GM18499 (cell line): ENCODE data around the gene LAMA5.

ENCODE experiments used
- ATAC-seq: cut with Tn5 transposase; IDR thresholded peaks from one replicate; pipeline ENCODE4 v1.9.1; 2021; ENCODE audit warnings: moderate number of reproducible peaks; ENCODE audit not compliant: insufficient read depth, unreplicated experiment

Gene LAMA5

GRCh38 chr20:62332421-62332820 is 34.7 kb downstream of the LAMA5 start:
- ATAC-seq = no peak

GRCh38 chr20:62331347-62331746 is 35.8 kb downstream of the LAMA5 start:
- ATAC-seq = no peak

GRCh38 chr20:62330576-62331317 is 36.4 kb downstream of the LAMA5 start:
- ATAC-seq = no peak

GRCh38 chr20:62329389-62330377 is 37.4 kb downstream of the LAMA5 start:
- ATAC-seq = no peak

- no peak for ATAC-seq
These were observed 38.3 kb downstream of the LAMA5 start for GRCh38 chr20:62328684-62329388.

- ATAC-seq = no peak
These were observed 39.2 kb downstream of the LAMA5 start for GRCh38 chr20:62327726-62328495.

- no peak for ATAC-seq
These were observed 40.0 kb downstream of the LAMA5 start for GRCh38 chr20:62326959-62327725.

GRCh38 chr20:62326559-62326958 is 40.6 kb downstream of the LAMA5 start:
- no peak for ATAC-seq

- no peak for ATAC-seq
These were observed 41.8 kb downstream of the LAMA5 start for GRCh38 chr20:62325172-62325905.

- no peak for ATAC-seq
These were observed 42.9 kb downstream of the LAMA5 start for GRCh38 chr20:62323980-62324906.

GRCh38 chr20:62323146-62323979 is 43.7 kb downstream of the LAMA5 start:
- ATAC-seq = no peak

- no peak for ATAC-seq
These were observed 44.5 kb downstream of the LAMA5 start for GRCh38 chr20:62322492-62323041.

GRCh38 chr20:62321975-62322374 is 45.1 kb downstream of the LAMA5 start:
- ATAC-seq = no peak

GRCh38 chr20:62321521-62321948 is 45.6 kb downstream of the LAMA5 start:
- ATAC-seq = no peak

- no peak for ATAC-seq
These were observed 46.3 kb downstream of the LAMA5 start for GRCh38 chr20:62320581-62321354.
